Chondrocyte (in vitro differentiated cells): ENCODE measurements around the gene LRRK1. TPM values are rescaled to one million over a fixed set of nuclear protein-coding genes. Genes with fewer than 3 reads are reported as not detected.
A peak's percentile ranks its signal among the peaks of the same experiment; 100 is the strongest.

ENCODE experiments used
- DNase-seq: peaks from one replicate; pipeline ENCODE4 v3.0.0; 2021; ENCODE audit warnings: mixed read lengths, low spot score
- H3K27ac Mint-ChIP-seq: one replicate; pipeline ENCODE4 v1.8.0; 2021; ENCODE audit warnings: mild to moderate bottlenecking, moderate library complexity, mixed read lengths; ENCODE audit not compliant: unreplicated experiment
- H3K27me3 Mint-ChIP-seq: 2 replicates; pipeline ENCODE4 v1.8.0; 2021; ENCODE audit warnings: low read depth, mixed read lengths
- H3K36me3 Mint-ChIP-seq: 2 replicates; pipeline ENCODE4 v1.8.0; 2021; ENCODE audit warnings: low read depth, mixed read lengths
- H3K4me1 Mint-ChIP-seq: 2 replicates; pipeline ENCODE4 v1.8.0; 2021; ENCODE audit warnings: low read depth, mild to moderate bottlenecking, mixed read lengths
- H3K4me3 Mint-ChIP-seq: one replicate; pipeline ENCODE4 v1.8.0; 2021; ENCODE audit warnings: mild to moderate bottlenecking, moderate library complexity, mixed read lengths; ENCODE audit not compliant: unreplicated experiment
- H3K9me3 Mint-ChIP-seq: 2 replicates; pipeline ENCODE4 v1.8.0; 2021; ENCODE audit warnings: low read depth, mixed read lengths
- CTCF ChIP-seq: fragments of 200-600 bp; sonication (generic); IDR thresholded peaks from 2 replicates; pipeline ENCODE4 v1.5.0; 2021; ENCODE audit warnings: antibody characterized with exemption, mild to moderate bottlenecking, moderate library complexity
- total RNA-seq: library from RNA; stranded (reverse); gene quantifications from 3 replicates; pipeline ENCODE4 v1.2.1, GENCODE V29; 2021

The LRRK1 gene
- total RNA-seq, 1 donor from 2014 or later, result 10.1 TPM

DNA sequence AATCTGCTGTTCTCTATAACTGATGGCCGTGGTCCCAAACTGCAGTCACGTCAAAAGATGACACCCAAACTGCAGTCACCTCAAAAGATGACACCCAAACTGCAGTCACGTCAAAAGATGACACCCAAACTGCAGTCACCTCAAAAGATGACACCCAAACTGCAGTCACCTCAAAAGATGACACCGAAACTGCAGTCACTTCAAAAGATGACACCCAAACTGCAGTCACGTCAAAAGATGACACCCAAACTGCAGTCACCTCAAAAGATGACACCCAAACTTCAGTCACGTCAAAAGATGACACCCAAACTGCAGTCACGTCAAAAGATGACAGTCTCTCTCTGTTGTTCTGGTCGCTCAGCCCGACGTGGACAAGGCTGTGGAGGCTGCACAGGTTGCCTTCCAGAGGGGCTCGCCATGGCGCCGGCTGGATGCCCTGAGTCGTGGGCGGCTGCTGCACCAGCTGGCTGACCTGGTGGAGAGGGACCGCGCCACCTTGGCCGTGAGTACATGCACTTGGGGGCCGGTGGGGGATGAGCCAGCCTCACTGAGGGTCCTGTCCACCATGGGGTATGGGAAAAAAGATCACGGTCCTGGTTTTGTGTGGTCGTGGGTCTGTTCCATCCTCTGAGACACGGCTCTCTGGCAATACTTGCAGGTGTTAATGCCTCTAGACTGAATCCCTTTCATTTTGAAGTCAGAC lies 31.8 kb upstream of the LRRK1 start:
- no peak overlapping the region for H3K27ac Mint-ChIP-seq
- no peak overlapping the region for H3K4me3 Mint-ChIP-seq
- peaks cover 18% of the 10 kb centered on the region for H3K27me3 Mint-ChIP-seq
- H3K36me3 Mint-ChIP-seq, result no peaks in the 10 kb centered on the region
- no peak for TF ChIP-seq CTCF
- DNase-seq, result no peak
- no peaks in the 10 kb centered on the region for H3K9me3 Mint-ChIP-seq
- H3K4me1 Mint-ChIP-seq, result peaks cover 23% of the 10 kb centered on the region

DNA sequence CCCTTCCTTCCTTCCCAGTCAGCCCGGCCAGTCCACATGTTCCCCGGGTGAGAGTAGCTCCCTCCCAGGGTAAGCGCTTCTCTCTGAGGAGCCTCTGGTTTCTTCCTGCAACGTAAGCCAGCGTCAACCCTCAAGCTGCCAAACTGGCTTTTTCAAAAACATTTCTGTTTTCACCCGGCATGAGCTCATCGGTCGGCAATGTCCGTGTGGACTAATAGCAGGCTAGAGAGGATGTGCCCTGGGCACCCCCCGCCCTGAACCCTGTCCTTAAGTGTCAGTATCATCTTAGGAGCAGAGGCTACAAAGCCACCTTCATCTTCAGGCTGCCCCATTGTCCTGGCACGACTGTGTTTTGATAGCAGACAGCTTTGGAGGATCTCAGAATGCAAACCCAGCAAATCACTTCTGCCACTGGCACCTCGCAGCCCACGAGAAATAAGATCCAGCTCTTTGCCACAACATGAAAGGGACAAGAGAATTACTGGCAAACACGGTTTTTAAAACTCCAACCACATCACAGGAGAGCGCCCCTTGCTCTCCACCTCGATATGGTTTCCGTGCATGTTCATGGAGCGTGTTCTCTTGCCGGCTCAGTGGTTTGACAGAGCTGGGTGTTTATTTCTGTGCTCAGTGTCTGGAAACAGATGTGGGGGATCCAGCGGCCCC lies 29.6 kb upstream of the LRRK1 start:
- peaks cover under 1% of the 10 kb centered on the region for H3K27me3 Mint-ChIP-seq
- no peak for TF ChIP-seq CTCF
- no peak for DNase-seq
- peaks cover 37% of the 10 kb centered on the region for H3K4me1 Mint-ChIP-seq
- H3K4me3 Mint-ChIP-seq, result peak overlapping the region; percentile 23
- no peaks in the 10 kb centered on the region for H3K36me3 Mint-ChIP-seq
- no peaks in the 10 kb centered on the region for H3K9me3 Mint-ChIP-seq
- H3K27ac Mint-ChIP-seq, result peak overlapping the region; percentile 51

DNA sequence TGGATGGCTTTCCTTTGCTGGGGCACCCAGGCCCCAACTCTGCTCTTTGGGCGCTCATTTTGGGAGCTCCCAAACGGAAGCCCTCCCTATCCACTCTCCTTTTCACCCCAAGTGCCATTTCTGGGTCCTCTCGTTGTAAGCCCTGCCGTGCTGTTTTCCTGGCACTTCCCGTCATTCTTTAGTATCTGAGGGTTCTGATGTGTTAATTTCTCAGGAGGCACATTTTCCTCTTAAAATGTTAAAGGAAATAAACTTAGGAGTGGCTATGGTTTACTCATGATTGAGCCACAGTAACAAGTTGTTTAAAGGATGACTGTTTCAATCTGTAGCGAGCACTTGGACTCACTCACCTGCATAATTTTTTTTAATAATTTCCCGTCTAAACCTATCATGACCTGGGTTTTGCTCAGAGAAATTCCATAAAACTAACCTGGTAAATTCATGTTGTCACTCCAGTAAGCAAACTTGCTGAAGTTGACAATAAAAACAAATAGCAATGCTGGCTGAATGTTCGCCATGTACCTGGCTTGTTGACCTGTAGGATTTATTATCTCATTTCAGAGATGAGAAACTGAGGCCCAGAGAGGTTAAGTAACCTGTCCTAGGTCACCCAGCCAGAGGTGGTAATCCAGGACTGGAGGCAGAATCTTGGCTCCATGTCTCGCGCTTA lies 29.0 kb upstream of the LRRK1 start:
- Mint-ChIP-seq H3K9me3 (no peaks in the 10 kb centered on the region), H3K4me3 (no peak overlapping the region), H3K36me3 (no peaks in the 10 kb centered on the region), H3K27ac (no peak overlapping the region), H3K4me1 (peaks cover 39% of the 10 kb centered on the region), H3K27me3 (no peaks in the 10 kb centered on the region)
- TF ChIP-seq CTCF, result no peak
- DNase-seq, result no peak

- no peak for TF ChIP-seq CTCF
These were observed 28.3 kb upstream of the LRRK1 start for GRCh38 chr15:100890850-100891249.

GRCh38 chr15:100891307-100892012 lies 27.7 kb upstream of the LRRK1 start:
- H3K9me3 Mint-ChIP-seq, result no peaks in the 10 kb centered on the region
- no peak overlapping the region for H3K27ac Mint-ChIP-seq
- DNase-seq, result no peak
- H3K36me3 Mint-ChIP-seq, result no peaks in the 10 kb centered on the region
- peak; percentile 44 for TF ChIP-seq CTCF
- H3K4me3 Mint-ChIP-seq, result no peak overlapping the region
- H3K27me3 Mint-ChIP-seq, result no peaks in the 10 kb centered on the region
- H3K4me1 Mint-ChIP-seq, result peaks cover 39% of the 10 kb centered on the region

More at GRCh38 chr15:100890850-100891249, 28.3 kb upstream of the LRRK1 start:
- H3K4me1 Mint-ChIP-seq, result peaks cover 39% of the 10 kb centered on the region
- no peaks in the 10 kb centered on the region for H3K36me3 Mint-ChIP-seq
- H3K4me3 Mint-ChIP-seq, result no peak overlapping the region
- DNase-seq, result no peak
- H3K27me3 Mint-ChIP-seq, result no peaks in the 10 kb centered on the region
- no peaks in the 10 kb centered on the region for H3K9me3 Mint-ChIP-seq
- H3K27ac Mint-ChIP-seq, result no peak overlapping the region
